ENCODE results near the gene KCNJ10.

DNA sequence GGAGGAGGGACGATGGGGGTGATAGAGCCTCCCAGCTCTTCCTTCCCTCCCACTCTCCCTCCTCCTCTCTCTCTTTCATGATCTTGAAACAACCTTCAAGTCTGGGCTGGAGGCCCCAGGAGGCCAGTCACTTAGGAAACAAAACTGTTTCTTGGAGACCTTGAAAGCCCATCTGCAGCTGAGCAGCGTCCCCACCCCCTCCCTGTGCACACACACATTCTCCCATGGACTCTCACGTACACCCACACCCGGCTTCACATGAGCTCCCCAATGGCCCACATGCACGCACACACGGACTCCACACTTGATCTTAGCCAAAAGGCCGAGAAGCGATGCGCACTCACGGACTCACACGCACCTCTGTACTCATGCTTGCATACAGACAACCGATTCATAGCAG lies 42.4 kb upstream of the KCNJ10 start:
- TF ChIP-seq, protein P1, sequence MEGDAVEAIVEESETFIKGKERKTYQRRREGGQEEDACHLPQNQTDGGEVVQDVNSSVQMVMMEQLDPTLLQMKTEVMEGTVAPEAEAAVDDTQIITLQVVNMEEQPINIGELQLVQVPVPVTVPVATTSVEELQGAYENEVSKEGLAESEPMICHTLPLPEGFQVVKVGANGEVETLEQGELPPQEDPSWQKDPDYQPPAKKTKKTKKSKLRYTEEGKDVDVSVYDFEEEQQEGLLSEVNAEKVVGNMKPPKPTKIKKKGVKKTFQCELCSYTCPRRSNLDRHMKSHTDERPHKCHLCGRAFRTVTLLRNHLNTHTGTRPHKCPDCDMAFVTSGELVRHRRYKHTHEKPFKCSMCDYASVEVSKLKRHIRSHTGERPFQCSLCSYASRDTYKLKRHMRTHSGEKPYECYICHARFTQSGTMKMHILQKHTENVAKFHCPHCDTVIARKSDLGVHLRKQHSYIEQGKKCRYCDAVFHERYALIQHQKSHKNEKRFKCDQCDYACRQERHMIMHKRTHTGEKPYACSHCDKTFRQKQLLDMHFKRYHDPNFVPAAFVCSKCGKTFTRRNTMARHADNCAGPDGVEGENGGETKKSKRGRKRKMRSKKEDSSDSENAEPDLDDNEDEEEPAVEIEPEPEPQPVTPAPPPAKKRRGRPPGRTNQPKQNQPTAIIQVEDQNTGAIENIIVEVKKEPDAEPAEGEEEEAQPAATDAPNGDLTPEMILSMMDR (CRISPR knock-in tag; IDR thresholded peaks at IDR 0.05) = no peak
- TF ChIP-seq EZH2 (conservative IDR thresholded peaks at IDR 0.05; ENCODE audit: low read depth, low read length) (no peak), HNRNPL (IDR thresholded peaks at IDR 0.05; ENCODE audit: low read depth, low read length) (no peak)

All from HepG2 (cell line).